Measurements from ENCODE around the gene WDR62. TPM values are rescaled to one million over a fixed set of nuclear protein-coding genes. Genes with fewer than 3 reads are reported as not detected.

The WDR62 gene
- total RNA-seq, 1 experiment from 2014 or later = 20.2 TPM

- DNase-seq (ENCODE audit: low read depth) = no peak
These were observed 18.6 kb downstream of the WDR62 start for GRCh38 chr19:36073121-36073876.

DNA sequence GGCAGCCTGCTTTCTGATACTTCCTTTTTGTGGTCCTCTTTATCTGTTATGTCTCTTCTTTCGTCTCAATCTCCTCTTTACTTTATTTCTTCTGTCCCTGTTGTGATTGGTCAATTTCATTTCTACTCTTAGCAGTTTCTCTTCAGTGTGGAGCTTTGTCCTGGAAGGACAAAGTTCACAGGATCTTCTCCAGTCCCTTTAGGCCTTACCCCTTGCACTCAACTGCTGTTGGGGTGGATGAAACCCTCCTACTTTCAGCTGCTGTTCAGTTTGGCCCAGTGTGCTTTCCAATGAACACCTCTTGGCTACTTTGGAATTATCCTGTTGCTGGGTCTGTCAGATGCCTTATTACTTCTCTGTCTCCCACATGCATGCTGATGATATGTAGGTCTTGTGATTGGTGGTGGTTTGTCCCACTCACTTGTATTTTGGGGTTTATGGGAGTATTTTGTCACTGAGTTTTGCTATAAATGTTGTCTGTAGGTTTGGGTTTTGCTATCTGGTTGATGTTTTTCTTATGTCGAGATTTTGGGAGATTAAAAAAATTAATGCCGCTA lies 24.8 kb downstream of the WDR62 start:
- DNase-seq (ENCODE audit: low read depth) = no peak

DNA sequence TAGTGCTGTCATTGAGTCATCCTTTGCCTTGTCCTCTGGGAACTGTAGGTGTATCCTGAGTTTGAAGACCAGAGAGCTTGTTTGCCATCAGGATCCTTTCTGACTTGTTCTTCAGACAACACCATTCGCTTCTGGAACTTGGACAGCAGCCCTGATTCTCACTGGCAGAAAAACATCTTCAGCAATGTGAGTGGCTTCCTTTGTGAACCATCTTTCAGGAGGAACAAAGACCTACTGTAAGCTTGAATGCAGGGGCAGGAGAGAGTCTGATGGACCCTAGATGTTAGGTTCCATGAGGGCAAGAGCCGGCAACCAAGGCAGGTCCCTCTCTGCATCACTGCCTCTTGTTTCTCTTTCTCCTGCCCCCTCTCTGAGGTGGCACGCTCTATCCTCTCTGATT lies 26.7 kb downstream of the WDR62 start:
- no peak for DNase-seq (ENCODE audit: low read depth)

DNA sequence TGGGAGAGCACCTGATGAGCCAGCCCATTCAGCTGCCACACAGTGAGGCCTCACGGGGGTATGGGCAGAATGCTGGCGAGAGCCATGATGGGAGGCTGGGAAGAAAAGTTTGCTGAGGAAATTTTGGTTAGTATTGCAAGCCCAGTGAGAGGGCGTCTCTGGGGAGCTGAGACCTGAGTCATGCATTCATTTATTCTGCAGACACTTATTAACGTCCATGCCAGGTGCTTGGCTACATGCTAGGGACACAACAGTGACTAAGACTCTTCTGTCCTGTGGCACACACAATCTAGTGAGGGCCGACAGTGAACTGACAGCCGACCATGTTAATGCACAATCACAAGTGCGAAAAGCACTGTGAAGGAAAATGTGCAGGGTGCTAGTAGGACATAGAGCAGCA lies 27.2 kb downstream of the WDR62 start:
- DNase-seq (ENCODE audit: low read depth) = no peak

DNA sequence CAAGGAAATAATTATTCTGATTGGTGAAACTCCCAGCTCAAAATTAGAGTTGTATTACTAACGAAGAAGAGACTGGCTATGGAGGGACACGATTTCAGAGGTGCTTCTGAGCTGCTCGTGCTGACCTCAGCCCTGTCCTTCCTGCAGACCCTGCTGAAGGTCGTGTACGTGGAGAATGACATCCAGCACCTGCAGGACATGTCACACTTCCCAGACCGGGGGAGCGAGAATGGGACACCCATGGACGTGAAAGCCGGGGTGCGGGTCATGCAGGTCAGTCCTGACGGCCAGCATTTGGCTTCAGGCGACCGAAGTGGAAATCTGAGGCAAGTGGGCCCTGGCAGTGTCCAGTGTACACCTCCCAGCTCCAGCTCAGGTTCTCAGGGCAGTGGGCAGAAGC lies 28.2 kb downstream of the WDR62 start:
- DNase-seq (ENCODE audit: low read depth) = no peak

DNA sequence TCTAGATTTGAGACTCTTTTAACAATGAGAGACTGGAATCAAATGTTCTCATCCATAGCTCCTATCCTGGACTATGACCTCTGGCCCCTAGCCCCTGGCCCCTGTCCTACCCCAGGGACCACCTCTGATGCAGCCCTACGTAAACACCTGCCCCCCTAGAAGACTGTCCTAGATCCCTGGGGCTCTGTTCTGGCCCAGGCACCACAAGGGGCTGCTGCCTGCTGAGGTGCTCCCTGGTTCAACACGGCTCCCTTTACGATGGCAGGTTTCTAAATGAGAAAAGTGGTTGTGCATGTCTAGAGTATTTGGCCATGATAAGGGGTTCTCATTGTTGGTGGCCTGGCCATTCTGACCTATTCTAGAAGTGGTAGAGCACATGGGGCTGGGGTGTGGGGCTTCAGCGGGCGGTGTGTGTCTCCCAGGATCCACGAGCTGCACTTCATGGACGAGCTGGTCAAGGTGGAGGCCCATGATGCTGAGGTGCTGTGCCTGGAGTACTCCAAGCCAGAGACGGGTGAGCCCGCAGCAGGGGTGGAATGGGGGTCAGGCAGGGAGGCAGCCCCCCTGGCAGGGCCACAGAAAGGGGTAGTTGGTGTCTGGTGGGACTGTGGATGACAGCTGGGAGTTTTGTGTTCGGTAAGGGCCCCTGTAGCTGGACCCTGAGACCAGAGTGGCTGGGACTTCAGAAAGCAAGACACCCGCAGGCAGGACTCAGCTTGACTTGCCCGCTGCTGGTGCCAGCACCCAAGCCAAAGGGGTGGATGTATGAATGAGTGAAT lies 29.7 kb downstream of the WDR62 start:
- DNase-seq (ENCODE audit: low read depth) = no peak

DNA sequence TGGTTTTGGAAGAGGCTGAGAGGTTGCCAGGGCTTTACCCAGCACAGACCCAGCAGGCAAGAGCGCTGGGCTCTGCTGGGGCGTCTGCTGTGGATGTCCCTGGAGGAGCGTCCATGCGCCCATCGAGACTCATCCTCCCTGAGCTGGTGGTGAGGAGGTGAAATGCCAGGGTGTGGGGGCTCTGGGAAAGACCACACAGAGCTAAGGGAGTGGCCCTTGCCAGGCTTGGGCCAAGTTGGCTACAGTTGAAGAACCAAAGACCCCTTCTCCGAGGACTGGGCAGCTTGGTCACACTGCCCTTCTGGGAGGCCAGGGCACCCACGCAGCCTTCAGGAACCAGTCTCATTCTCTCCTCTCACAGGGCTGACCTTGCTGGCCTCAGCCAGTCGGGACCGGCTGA lies 31.6 kb downstream of the WDR62 start:
- no peak for DNase-seq (ENCODE audit: low read depth)

DNA sequence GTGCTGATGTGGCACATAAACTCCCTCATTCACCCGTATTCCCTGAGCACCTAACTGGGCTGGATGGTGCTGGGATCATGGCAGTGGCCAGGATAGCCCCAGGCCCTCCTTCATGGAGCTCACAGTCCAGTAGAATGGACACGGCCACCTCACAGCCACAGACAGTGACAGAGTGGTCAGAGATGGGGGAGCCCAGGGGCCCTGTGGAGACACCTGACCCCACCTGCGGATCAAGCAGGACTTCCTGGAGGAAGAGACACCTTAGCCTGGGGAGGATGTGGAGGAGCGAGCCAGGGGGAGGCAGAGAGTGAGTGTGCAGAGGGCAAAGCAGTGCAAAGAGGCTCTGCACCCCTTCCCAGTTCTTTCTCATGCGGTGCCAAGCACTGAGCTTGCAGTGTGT lies 35.1 kb downstream of the WDR62 start:
- no peak for DNase-seq (ENCODE audit: low read depth)

DNA sequence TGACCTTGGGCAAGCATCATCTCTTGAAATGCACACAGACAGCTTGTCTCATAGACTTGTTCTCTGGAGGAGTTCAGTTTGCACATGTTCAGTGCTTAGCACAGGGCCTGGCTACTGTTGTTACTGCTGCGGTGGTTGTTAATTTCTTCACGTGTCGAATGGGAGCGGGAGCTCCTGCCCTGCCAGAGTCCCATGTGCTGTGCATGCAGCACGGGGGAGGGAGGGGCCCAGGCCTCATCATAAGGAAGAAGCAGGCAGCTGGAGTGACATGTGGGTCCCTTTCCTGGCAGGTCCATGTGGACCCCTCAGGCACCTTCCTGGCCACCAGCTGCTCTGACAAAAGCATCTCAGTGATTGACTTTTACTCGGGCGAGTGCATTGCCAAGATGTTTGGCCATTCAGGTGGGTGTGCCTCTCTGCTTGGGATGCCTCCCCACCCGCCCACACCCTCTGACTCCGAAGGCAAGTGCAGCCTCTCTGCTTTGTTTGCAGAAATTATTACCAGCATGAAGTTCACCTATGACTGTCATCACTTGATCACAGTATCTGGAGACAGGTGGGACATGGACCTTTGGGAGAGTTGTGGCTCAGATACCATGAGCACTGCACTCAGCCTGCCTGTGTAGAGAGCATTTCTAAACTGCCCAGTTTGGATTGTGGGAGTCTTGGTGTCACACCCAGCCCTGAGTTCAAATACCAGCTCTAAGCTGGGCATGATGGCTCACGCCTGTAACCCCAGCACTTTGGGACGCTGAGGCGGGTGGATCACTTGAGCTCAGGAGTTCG lies 36.4 kb downstream of the WDR62 start:
- no peak for DNase-seq (ENCODE audit: low read depth)

DNA sequence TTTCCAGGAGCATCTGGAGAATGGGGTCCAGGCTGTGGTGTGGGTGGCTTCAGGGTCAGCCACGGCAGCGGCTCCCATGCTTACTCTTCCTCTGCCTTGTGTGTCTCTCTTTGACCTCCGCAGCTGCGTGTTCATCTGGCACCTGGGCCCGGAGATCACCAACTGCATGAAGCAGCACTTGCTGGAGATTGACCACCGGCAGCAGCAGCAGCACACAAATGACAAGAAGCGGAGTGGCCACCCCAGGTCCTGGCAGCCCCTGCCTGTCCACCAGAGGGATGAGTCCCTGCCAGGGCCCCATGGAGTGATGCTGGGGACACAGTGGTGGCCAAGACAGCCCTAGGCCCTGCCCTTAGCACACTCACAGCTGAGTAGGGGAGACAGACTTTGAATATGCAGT lies 37.9 kb downstream of the WDR62 start:
- DNase-seq (ENCODE audit: low read depth) = no peak

GRCh38 chr19:36093146-36093662 lies 38.5 kb downstream of the WDR62 start:
- no peak for DNase-seq (ENCODE audit: low read depth)

GRCh38 chr19:36093687-36094086 lies 39.0 kb downstream of the WDR62 start:
- no peak for DNase-seq (ENCODE audit: low read depth)

DNA sequence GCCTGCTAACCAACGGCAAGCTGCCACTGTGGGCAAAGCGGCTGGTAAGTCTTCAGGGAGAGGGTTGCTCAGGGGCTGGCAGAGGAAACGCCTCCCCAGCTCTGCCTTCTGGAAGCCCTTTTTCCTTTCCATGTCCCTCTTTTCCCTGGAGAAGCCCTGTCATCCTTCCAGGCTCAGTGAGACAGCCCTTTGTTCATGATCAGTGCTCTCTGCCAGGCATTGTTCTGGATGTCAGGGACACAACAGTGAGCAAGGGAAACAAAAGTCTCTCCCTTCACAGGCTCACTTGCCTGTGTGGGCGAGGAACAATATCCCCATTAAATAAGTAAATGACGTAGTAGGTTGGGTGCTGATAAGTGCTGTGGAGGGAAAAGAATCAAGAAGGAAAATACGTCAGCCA lies 42.3 kb downstream of the WDR62 start:
- DNase-seq (ENCODE audit: low read depth) = no peak

DNA sequence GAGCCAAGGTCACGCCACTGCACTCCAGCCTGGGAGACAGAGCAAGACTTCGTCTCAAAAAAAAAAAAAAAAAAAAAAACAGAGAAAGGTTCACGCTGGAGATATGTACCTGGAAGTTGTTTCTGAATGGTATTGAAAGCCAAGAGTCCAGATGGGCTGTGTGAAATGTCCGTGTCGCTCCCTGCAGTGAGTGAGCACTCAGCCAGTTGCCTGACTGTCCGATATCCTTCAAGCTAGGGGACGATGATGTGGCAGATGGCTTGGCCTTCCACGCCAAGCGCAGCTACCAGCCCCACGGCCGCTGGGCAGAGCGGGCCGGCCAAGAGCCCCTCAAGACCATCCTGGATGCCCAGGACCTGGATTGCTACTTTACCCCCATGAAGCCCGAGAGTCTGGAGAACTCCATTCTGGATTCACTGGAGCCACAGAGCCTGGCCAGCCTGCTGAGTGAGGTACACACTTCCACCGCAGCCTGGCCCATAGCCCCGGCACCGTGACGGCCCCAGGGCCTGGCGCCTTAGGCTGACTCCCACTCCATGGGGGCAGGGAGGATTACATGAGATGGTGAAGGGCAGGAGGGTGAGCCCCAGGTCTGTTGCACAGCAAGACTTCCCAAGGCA lies 44.6 kb downstream of the WDR62 start:
- no peak for DNase-seq (ENCODE audit: low read depth)

- DNase-seq (ENCODE audit: low read depth) = no peak
These were observed 45.8 kb downstream of the WDR62 start for GRCh38 chr19:36100476-36100875.

GRCh38 chr19:36101550-36102327 lies 47.0 kb downstream of the WDR62 start:
- no peak for DNase-seq (ENCODE audit: low read depth)

DNA sequence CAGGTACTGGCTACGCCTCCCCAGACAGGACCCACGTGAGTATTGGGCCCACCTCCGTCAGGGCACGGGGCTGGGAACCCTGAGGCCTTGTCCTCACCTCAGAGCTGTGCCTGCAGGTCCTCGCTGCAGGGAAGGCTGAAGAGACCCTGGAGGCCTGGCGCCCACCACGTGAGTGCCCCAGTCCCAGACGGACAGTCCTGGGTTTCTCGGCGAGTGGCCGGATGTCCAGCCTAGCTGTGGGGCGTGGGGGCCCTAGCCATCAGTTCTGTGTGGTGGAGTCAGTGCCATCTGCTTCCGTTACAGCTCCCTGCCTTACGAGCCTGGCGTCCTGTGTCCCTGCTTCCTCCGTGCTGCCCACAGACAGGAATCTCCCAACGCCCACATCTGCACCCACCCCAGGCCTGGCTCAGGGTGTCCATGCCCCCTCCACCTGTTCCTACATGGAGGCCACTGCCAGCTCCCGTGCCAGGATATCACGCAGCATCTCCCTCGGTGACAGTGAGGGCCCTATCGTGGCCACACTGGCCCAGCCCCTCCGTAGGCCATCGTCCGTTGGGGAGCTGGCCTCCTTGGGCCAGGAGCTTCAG lies 48.4 kb downstream of the WDR62 start:
- no peak for DNase-seq (ENCODE audit: low read depth)

DNA sequence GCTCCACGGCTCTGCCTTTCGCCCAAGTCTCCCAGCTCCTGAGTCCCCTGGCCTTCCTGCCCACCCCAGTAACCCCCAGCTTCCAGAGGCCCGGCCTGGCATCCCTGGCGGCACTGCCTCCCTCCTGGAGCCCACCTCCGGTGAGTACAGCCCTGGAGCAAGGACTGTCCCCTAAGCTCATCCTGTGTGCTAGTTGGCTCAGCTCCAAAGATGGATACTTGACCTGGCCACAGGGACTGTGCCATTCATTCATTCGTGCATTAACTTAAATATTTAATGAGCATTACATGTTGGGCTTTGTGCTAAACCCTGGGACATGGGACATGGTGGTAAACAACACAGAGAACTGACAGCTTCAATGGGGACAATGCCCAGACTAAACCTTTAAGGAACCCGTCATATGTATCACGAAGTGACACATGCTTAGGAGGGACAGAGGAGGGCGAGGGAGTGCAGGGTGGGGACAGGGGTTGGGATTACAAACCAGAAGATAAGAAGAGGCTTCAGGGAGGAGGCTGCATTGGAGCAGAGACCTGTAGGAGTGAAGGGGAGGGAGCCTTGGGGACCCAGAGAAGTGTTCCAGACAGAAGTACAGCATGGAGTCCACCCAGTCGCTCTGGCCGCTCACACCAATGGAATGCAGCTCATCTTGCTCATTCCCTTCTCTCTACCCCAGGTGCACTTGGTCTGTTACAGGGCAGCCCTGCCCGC lies 49.3 kb downstream of the WDR62 start:
- no peak for DNase-seq (ENCODE audit: low read depth)

DNA sequence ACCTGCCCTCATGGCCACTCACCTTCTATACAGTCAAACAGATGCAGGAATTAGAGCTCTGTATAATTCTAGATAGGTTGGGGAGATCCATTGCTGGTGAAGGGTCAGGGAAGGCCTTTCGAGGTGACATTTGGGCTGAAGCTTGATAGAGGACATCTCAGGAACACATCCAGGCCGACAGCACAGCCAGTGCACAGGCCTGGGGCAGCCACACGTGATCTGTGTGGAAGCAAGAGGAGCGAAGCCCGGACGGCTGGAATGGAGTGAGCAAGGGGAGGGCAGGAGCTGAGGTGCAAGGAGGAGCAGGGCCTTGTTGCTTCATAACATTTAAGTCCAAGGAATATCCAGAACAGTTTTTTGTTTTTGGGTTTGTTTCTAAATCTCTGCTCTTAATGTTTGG lies 51.7 kb downstream of the WDR62 start:
- no peak for DNase-seq (ENCODE audit: low read depth)
